ENCODE results near the gene HPS1.

DNA sequence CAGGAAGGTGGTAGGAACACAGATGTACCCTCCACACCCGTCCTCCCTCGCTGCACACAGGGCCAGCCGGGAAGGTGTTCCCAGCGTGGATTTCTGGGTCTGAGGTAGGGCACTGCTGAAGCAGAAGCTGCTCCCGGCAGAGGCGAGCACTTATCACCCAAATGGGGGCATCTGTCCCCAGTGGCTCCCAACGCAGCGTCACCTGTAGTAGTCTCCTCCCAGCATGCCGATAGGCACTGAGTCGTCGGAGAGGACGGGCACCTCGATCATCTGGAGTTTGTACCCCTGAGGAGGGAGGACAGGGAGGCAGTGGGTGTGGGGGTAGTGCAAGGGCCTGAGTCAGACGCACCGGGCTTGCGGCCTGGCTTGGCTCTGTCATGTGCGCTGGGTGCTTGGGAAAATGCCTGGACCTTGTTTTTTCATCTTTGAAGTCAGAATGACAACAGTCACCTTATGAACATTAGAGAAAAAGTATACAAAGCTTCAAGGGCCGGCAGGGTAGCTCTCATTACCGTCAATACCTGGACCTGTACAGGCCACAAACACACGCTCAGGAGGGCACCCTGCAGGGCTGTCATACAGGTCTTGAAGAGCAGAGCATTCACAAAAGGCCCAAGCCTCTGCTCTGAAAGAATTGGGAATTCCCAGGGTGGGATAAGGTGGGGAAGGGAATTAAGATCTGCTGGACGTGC lies 28.6 kb downstream of the HPS1 start:
- TF ChIP-seq, protein P1, sequence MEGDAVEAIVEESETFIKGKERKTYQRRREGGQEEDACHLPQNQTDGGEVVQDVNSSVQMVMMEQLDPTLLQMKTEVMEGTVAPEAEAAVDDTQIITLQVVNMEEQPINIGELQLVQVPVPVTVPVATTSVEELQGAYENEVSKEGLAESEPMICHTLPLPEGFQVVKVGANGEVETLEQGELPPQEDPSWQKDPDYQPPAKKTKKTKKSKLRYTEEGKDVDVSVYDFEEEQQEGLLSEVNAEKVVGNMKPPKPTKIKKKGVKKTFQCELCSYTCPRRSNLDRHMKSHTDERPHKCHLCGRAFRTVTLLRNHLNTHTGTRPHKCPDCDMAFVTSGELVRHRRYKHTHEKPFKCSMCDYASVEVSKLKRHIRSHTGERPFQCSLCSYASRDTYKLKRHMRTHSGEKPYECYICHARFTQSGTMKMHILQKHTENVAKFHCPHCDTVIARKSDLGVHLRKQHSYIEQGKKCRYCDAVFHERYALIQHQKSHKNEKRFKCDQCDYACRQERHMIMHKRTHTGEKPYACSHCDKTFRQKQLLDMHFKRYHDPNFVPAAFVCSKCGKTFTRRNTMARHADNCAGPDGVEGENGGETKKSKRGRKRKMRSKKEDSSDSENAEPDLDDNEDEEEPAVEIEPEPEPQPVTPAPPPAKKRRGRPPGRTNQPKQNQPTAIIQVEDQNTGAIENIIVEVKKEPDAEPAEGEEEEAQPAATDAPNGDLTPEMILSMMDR (conservative IDR thresholded peaks at IDR 0.05) = no peak
- no peak for TF ChIP-seq ZFX (IDR thresholded peaks at IDR 0.05)

All from C4-2B (cell line).